K562 (cell line): Measurements from ENCODE around the gene JAKMIP2. TPM values are rescaled to one million over a fixed set of nuclear protein-coding genes. Genes with fewer than 3 reads are reported as not detected.

ENCODE experiments used
- CAMTA2 ChIP-seq: fragments of 250-450 bp; sonication (Bioruptor Pico); conservative IDR thresholded peaks from 2 replicates; pipeline ENCODE4 v1.5.1; 2022
- CEBPG ChIP-seq, 3 experiments: fragments of 200-800 bp in 1 of 3; sonication (Bioruptor generic) in 1 of 3; sonication (generic) in 1 of 3; formaldehyde crosslinking in 1 of 3; IDR thresholded peaks in 2 of 3; conservative IDR thresholded peaks in 1 of 3; 2 replicates each; pipeline versions ENCODE4 v1.6.1 to v1.8.0; 2016 to 2022; ENCODE audit warnings: missing compliant biosample characterization in 2 of 3, missing genetic modification characterization in 2 of 3, mild to moderate bottlenecking in 1 of 3, missing genetic modification reagents in 1 of 3
- HNRNPH1 ChIP-seq: fragments of 200-400 bp; formaldehyde crosslinking; optimal IDR thresholded peaks from 2 replicates; pipeline ENCODE3; 2017; ENCODE audit warnings: low read depth, mild to moderate bottlenecking, low read length, moderate library complexity
- KDM2B ChIP-seq: fragments of 250-450 bp; sonication (Bioruptor Pico); IDR thresholded peaks from 2 replicates; pipeline ENCODE4 v1.8.0; 2021; ENCODE audit warnings: mild to moderate bottlenecking, moderate library complexity
- MLX ChIP-seq, 2 experiments: fragments of 450-650 bp in 1 of 2; sonication (generic) in 1 of 2; formaldehyde crosslinking; conservative IDR thresholded peaks; 2 replicates each; pipeline versions ENCODE4 v1.4.0 to v1.8.1; 2020 to 2022; ENCODE audit warnings: mild to moderate bottlenecking in 1 of 2, missing genetic modification reagents in 1 of 2
- RNF219 ChIP-seq: fragments of 250-450 bp; sonication (Bioruptor Pico); IDR thresholded peaks from 2 replicates; pipeline ENCODE4 v1.5.0; 2022; ENCODE audit warnings: mild to moderate bottlenecking
- ZNF512 ChIP-seq: IDR thresholded peaks from 2 replicates; pipeline ENCODE4 v1.6.1; 2016; ENCODE audit warnings: missing genetic modification characterization, missing compliant biosample characterization
- polyA plus RNA-seq, 8 experiments: library from polyadenylated mRNA; depleted of rRNA in 4 of 8; stranded (reverse) in 5 of 8; unstranded in 3 of 8; fragments of >200 nt; fragmentation: Nextera tagmentation in 2 of 8; fragmentation: Illumina TruSeq in 1 of 8; extraction: Ambion mirVana in 2 of 8; extraction: Trizol in 1 of 8; gene quantifications; 2 replicates each; pipeline versions ENCODE4 v1.2.1 to v1.2.3, GENCODE V29; 2011 to 2014; ENCODE audit warnings: inconsistent platforms in 1 of 8, missing spikeins in 1 of 8
- total RNA-seq, 7 experiments: library from RNA; depleted of rRNA in 6 of 7; stranded (reverse); fragments of >200 nt in 6 of 7; fragmentation: Illumina TruSeq in 2 of 7; extraction: Trizol in 2 of 7; gene quantifications; 2 replicates each; pipeline versions ENCODE4 v1.2.1 to v1.2.3, GENCODE V29; 2011 to 2021; ENCODE audit warnings: low replicate concordance in 1 of 7

JAKMIP2 gene
- total and polyA plus RNA-seq, 9 of the 15 experiments (the other 6 are each of a cell fraction or from before 2014, with no cell fraction given): not detected

GRCh38 chr5:147667363-147667762 lies 115.2 kb downstream of the JAKMIP2 start (continued):
- TF ChIP-seq KDM2B (CRISPR knock-in tag) (no peak), MLX (CRISPR knock-in tag; conservative IDR thresholded peaks at IDR 0.05) (no peak), CEBPG (CRISPR knock-in tag; IDR thresholded peaks at IDR 0.05) (no peak), CEBPG (tag; conservative IDR thresholded peaks at IDR 0.05 in 1 of 2, IDR thresholded peaks at IDR 0.05 in 1 of 2) (no peak), HNRNPH1 (no peak), ZNF512 (tag) (no peak), RNF219 (CRISPR knock-in tag) (no peak), CAMTA2 (CRISPR knock-in tag) (no peak)
